PC-3 (cell line): Measurements from ENCODE around the gene BOD1.

ENCODE experiments used
- EZH2 ChIP-seq: fragments of 300-600 bp; sonication (generic); IDR thresholded peaks from one replicate; pipeline ENCODE4 v1.6.1; 2017; ENCODE audit warnings: antibody characterized with exemption, mild to moderate bottlenecking, low read length; ENCODE audit not compliant: unreplicated experiment
- TF ChIP-seq, protein P1 (sequence below): fragments of 300-600 bp; sonication (generic); conservative IDR thresholded peaks from 2 replicates; pipeline ENCODE4 v1.5.1; 2017; ENCODE audit warnings: antibody characterized with exemption, low read depth, mild to moderate bottlenecking, low read length

GRCh38 chr5:173623789-173624188, 7.3 kb upstream of the BOD1 start:
- TF ChIP-seq, protein P1, sequence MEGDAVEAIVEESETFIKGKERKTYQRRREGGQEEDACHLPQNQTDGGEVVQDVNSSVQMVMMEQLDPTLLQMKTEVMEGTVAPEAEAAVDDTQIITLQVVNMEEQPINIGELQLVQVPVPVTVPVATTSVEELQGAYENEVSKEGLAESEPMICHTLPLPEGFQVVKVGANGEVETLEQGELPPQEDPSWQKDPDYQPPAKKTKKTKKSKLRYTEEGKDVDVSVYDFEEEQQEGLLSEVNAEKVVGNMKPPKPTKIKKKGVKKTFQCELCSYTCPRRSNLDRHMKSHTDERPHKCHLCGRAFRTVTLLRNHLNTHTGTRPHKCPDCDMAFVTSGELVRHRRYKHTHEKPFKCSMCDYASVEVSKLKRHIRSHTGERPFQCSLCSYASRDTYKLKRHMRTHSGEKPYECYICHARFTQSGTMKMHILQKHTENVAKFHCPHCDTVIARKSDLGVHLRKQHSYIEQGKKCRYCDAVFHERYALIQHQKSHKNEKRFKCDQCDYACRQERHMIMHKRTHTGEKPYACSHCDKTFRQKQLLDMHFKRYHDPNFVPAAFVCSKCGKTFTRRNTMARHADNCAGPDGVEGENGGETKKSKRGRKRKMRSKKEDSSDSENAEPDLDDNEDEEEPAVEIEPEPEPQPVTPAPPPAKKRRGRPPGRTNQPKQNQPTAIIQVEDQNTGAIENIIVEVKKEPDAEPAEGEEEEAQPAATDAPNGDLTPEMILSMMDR, result no peak
- TF ChIP-seq EZH2, result no peak
